ENCODE data around the gene ETV2. TPM values are rescaled to one million over a fixed set of nuclear protein-coding genes. Genes with fewer than 3 reads are reported as not detected.
A peak's percentile ranks its signal among the peaks of the same experiment; 100 is the strongest.
"Not testable (repeated sequence)": the region's sequence is repeated elsewhere in the genome, so short reads cannot be mapped to it uniquely, and the experiment has no call there.

ETV2 gene
- polyA plus RNA-seq (ENCODE audit: low read depth in 6 of 6), result under 1 TPM in 1 of 6 donors, not detected in 5; 0.61 TPM

DNA sequence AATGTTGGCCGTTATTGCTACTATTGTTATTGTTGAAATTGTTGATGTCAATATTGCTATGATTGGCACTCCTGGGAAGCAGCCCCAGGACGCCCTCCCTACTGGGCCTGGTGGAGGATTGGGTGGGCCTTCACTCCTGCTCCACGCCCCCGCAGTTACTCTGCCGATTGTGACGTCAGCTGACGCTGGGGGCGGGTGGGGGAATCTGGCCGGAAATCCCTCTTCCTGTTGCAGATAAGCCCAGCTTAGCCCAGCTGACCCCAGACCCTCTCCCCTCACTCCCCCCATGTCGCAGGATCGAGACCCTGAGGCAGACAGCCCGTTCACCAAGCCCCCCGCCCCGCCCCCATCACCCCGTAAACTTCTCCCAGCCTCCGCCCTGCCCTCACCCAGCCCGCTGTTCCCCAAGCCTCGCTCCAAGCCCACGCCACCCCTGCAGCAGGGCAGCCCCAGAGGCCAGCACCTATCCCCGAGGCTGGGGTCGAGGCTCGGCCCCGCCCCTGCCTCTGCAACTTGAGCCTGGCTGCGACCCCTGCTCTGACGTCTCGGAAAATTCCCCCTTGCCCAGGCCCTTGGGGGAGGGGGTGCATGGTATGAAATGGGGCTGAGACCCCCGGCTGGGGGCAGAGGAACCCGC, at the start of gene ETV2:
ETV2 (plus strand) TSS at position 231 of the 637 bp plus-strand sequence. CDS start 716 bp downstream, outside the sequence.
- H3K9me3 Mint-ChIP-seq, result no peaks in the 10 kb centered on the region
- H3K27me3 Mint-ChIP-seq, result no peaks in the 10 kb centered on the region
- H3K4me1 Mint-ChIP-seq, result peaks cover 20 to 36% (median 22%) of the 10 kb centered on the region in 3 donors
- peak within 1 kb of the TSS in 7 of 8 donors; percentile 45 to 95 (median 86) for H3K4me3 Mint-ChIP-seq
- DNase-seq, result peak; percentile 37
- H3K27ac Mint-ChIP-seq, result peak within 1 kb of the TSS in 5 of 6 donors; percentile 6 to 78 (median 52)
- ATAC-seq (ENCODE audit: low read depth in 2 of 2), result no peak
- H3K36me3 Mint-ChIP-seq, result peaks cover 0 to 2% of the 10 kb centered on the region in 2 donors

DNA sequence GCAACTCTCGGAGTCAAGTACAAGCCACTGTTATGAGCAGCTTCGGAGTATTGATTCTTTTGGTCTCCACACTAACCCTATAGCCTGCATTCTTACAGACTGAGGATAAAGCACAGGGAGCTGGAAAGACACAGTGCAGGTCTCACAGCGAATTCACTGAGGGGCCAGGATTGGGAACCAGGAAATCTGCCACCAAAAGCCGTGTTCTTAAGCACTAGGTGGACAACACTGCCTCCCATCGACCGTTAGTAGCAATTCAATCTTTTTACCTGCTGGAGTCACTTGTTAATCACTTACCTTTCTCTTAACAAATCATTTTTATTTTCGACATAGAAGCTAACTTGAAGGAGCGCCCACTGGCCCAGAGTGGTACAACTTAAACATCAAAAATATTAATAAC, 49.3 kb upstream of the ETV2 start:
- peak in 1 of 2 donors; percentile 43 for ATAC-seq (ENCODE audit: low read depth in 2 of 2)
- no peak for DNase-seq
- no peak overlapping the region for H3K4me3 Mint-ChIP-seq
- no peak overlapping the region for H3K27ac Mint-ChIP-seq
- no peaks in the 10 kb centered on the region for H3K36me3 Mint-ChIP-seq
- H3K4me1 Mint-ChIP-seq, result peaks cover 0 to 7% (median 4%) of the 10 kb centered on the region in 3 donors
- peaks cover 0 to 4% (median 0%) of the 10 kb centered on the region in 7 donors for H3K9me3 Mint-ChIP-seq
- H3K27me3 Mint-ChIP-seq, result peaks cover 18 to 32% (median 23%) of the 10 kb centered on the region in 3 donors

GRCh38 chr19:35595026-35595425, 46.5 kb upstream of the ETV2 start:
- DNase-seq; H3K4me3 Mint-ChIP-seq; H3K36me3 Mint-ChIP-seq; H3K4me1 Mint-ChIP-seq; ATAC-seq (ENCODE audit: low read depth in 2 of 2); H3K9me3 Mint-ChIP-seq: not testable (repeated sequence)
- H3K27ac Mint-ChIP-seq, result peak overlapping the region in 2 of 6 donors; percentile 32 to 44
- H3K27me3 Mint-ChIP-seq, result peaks cover 26 to 38% (median 29%) of the 10 kb centered on the region in 3 donors

- DNase-seq (no peak), ATAC-seq (ENCODE audit: low read depth in 2 of 2) (no peak)
- H3K4me1 Mint-ChIP-seq, result peaks cover 0 to 7% (median 4%) of the 10 kb centered on the region in 3 donors
- H3K4me3 Mint-ChIP-seq, result peak overlapping the region in 1 of 8 donors; percentile 49
- H3K36me3 Mint-ChIP-seq, result no peaks in the 10 kb centered on the region
- H3K9me3 Mint-ChIP-seq, result peaks cover 0 to 4% (median 0%) of the 10 kb centered on the region in 7 donors
- H3K27me3 Mint-ChIP-seq, result peaks cover 32 to 46% (median 33%) of the 10 kb centered on the region in 3 donors
- peak overlapping the region in 1 of 6 donors; percentile 80 for H3K27ac Mint-ChIP-seq
Observed at GRCh38 chr19:35595928-35596327, 45.6 kb upstream of the ETV2 start.

- Mint-ChIP-seq H3K4me3 (peak overlapping the region in 1 of 8 donors; percentile 36), H3K9me3 (peaks cover 0 to 4% (median 0%) of the 10 kb centered on the region in 7 donors), H3K4me1 (peaks cover 0 to 7% (median 4%) of the 10 kb centered on the region in 3 donors), H3K27me3 (peaks cover 33 to 51% (median 36%) of the 10 kb centered on the region in 3 donors), H3K27ac (peak overlapping the region in 3 of 6 donors; percentile 9 to 80 (median 61)), H3K36me3 (no peaks in the 10 kb centered on the region)
- ATAC-seq (ENCODE audit: low read depth in 2 of 2) (peak; percentile 36 to 37), DNase-seq (no peak)
Observed at GRCh38 chr19:35596366-35596999, 45.1 kb upstream of the ETV2 start.

DNA sequence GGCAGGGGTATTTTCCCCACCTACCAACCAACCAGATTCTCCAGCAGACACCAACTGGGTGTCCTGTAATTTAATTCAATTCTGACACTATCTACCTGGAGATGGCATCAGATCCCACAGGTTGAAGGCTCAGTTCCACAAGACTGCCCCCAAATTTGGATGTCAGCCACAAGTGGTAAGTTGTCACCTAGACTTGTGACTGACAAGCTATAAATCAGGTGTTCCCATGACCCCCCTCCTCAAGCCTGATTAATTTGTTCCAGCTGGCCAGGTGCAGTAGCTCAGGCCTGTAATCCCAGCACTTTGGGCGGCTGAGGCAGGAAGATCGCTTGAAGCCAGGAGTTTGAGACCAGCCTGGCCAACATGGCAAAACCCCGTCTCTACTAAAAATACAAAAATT, 39.6 kb upstream of the ETV2 start:
- Mint-ChIP-seq H3K36me3 (no peaks in the 10 kb centered on the region), H3K27me3 (peaks cover 17 to 41% (median 25%) of the 10 kb centered on the region in 3 donors), H3K9me3 (no peaks in the 10 kb centered on the region), H3K4me1 (no peaks in the 10 kb centered on the region), H3K27ac (no peak overlapping the region), H3K4me3 (no peak overlapping the region)
- no peak for ATAC-seq (ENCODE audit: low read depth in 2 of 2)
- no peak for DNase-seq

GRCh38 chr19:35604436-35604835, 37.1 kb upstream of the ETV2 start:
- not testable (repeated sequence) for H3K36me3 Mint-ChIP-seq; DNase-seq; H3K9me3 Mint-ChIP-seq; ATAC-seq (ENCODE audit: low read depth in 2 of 2); H3K4me3 Mint-ChIP-seq
- H3K27me3 Mint-ChIP-seq, result peaks cover 7 to 24% (median 14%) of the 10 kb centered on the region in 3 donors
- peak overlapping the region in 1 of 6 donors; percentile 52 for H3K27ac Mint-ChIP-seq
- H3K4me1 Mint-ChIP-seq, result peaks cover 8 to 14% (median 9%) of the 10 kb centered on the region in 3 donors

- not testable (repeated sequence) for H3K27me3 Mint-ChIP-seq; H3K9me3 Mint-ChIP-seq; H3K4me3 Mint-ChIP-seq; H3K36me3 Mint-ChIP-seq; DNase-seq; ATAC-seq (ENCODE audit: low read depth in 2 of 2)
- Mint-ChIP-seq H3K4me1 (peaks cover 23 to 41% (median 24%) of the 10 kb centered on the region in 3 donors), H3K27ac (peak overlapping the region in 2 of 6 donors; percentile 53 to 75)
Observed at GRCh38 chr19:35607170-35607569, 34.4 kb upstream of the ETV2 start.

DNA sequence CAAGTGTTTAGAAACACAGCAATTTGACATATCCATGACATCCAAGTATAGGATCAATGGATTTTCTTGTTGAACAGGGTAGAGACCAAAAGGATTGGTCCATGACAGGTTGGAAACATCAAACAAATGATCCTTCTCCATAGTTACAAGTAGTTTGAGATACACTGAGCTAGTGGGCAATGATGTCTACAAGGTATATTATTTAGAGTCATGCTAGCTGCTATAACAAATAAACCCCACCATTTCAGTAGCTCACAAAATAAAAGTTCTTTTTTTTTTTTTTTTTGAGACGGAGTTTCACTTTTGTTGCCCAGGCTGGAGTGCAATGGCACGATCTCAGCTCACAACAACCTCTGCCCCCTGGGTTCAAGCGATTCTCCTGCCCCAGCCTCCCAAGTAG, 33.9 kb upstream of the ETV2 start:
- H3K4me1 Mint-ChIP-seq, result peaks cover 27 to 45% (median 29%) of the 10 kb centered on the region in 3 donors
- peak overlapping the region in 3 of 6 donors; percentile 53 to 97 (median 75) for H3K27ac Mint-ChIP-seq
- no peak for ATAC-seq (ENCODE audit: low read depth in 2 of 2)

GRCh38 chr19:35608251-35608650, 33.3 kb upstream of the ETV2 start:
- ATAC-seq (ENCODE audit: low read depth in 2 of 2) (no peak), DNase-seq (peak; percentile 40)
- Mint-ChIP-seq H3K4me3 (peak overlapping the region in 7 of 8 donors; percentile 20 to 76 (median 56)), H3K4me1 (peaks cover 28 to 45% (median 35%) of the 10 kb centered on the region in 3 donors), H3K36me3 (peaks cover 0 to 6% of the 10 kb centered on the region in 2 donors), H3K27ac (peak overlapping the region; percentile 93 to 98 (median 97)), H3K27me3 (peaks cover 0 to 3% (median 0%) of the 10 kb centered on the region in 3 donors), H3K9me3 (peaks cover 0 to 7% (median 6%) of the 10 kb centered on the region in 7 donors)

More for the DNA sequence above, 33.9 kb upstream of the ETV2 start:
- H3K4me3 Mint-ChIP-seq, result no peak overlapping the region
- H3K36me3 Mint-ChIP-seq, result peaks cover 0 to 6% of the 10 kb centered on the region in 2 donors
- DNase-seq, result no peak
- H3K27me3 Mint-ChIP-seq, result peaks cover 0 to 6% (median under 1%) of the 10 kb centered on the region in 3 donors
- peaks cover 0 to 7% (median 6%) of the 10 kb centered on the region in 7 donors for H3K9me3 Mint-ChIP-seq

DNA sequence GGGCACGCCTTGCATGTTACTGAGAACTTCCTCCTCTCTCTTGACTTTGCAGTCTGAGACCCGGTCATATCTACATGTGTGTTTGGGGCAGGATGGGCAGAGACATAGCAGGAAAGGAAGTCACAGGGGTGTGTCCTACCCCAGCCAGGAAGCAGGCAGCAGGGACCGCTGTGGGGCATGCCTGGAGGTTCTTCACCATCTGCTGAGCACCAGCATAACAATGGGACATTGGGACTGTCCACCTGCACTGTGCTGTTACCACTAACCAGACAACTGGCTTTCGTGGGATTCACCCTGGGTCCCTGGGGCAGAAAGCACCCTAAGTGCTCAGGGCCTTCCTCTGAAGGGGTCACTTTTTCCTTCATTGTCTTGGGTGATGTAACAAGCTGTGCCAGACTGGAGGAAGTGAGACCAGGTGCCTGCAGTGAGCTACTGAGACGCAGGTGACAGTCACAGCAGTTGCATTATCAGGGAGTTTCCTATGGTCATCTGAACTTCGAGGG, 31.6 kb upstream of the ETV2 start:
- Mint-ChIP-seq H3K27me3 (no peaks in the 10 kb centered on the region), H3K36me3 (peaks cover 0 to 6% of the 10 kb centered on the region in 2 donors), H3K4me1 (peaks cover 33 to 51% (median 41%) of the 10 kb centered on the region in 3 donors), H3K27ac (peak overlapping the region; percentile 97 to 99 (median 98)), H3K4me3 (peak overlapping the region; percentile 22 to 86 (median 78)), H3K9me3 (peaks cover 0 to 7% (median 6%) of the 10 kb centered on the region in 7 donors)
- peak; percentile 74 for DNase-seq
- ATAC-seq (ENCODE audit: low read depth in 2 of 2), result peak; percentile 67 to 76

DNA sequence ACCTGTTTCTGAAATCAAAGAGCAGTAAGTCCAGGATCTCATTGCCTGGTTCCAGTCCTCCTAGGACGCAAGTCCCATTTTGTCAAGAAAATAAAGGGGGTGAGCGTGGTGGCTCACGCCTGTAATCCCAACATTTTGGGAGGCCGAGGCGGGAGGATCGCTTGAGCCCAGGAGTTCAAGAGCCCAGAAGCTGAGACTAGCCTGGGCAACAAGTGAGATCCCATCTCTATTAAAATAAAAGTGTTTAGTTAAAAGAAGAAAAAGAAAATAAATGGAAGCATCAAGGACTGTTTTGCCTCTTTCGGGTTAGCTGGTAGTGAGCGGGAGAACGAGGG, 29.4 kb upstream of the ETV2 start:
- DNase-seq, result no peak
- Mint-ChIP-seq H3K27ac (peak overlapping the region; percentile 97 to 99 (median 98)), H3K27me3 (no peaks in the 10 kb centered on the region), H3K4me1 (peaks cover 37 to 53% (median 41%) of the 10 kb centered on the region in 3 donors), H3K4me3 (peak overlapping the region; percentile 82 to 95 (median 90)), H3K36me3 (peaks cover 6 to 13% of the 10 kb centered on the region in 2 donors), H3K9me3 (peaks cover 0 to 7% (median 6%) of the 10 kb centered on the region in 7 donors)
- no peak for ATAC-seq (ENCODE audit: low read depth in 2 of 2)

All from naive B cell (primary cell).